Transverse colon (tissue), 4 donors: Measurements from ENCODE around the gene IFT81.

ENCODE experiments used
- CTCF ChIP-seq, 5 experiments: fragments of 200-600 bp in 3 of 5; fragments of 450-650 bp in 2 of 5; sonication (generic) in 3 of 5; IDR thresholded peaks; 1 replicate in 2 of 5; 2 replicates in 3 of 5; pipeline ENCODE4 v1.5.1; 2016 to 2017; ENCODE audit warnings: antibody characterized with exemption in 5 of 5, inconsistent platforms in 3 of 5, mild to moderate bottlenecking in 2 of 5, moderate library complexity in 1 of 5
- POLR2A ChIP-seq: fragments of 450-650 bp; IDR thresholded peaks from one replicate; pipeline ENCODE4 v1.6.1; 2016; ENCODE audit warnings: antibody characterized with exemption, mild to moderate bottlenecking, moderate library complexity
- POLR2AphosphoS5 ChIP-seq, 3 donors: sonication (generic); formaldehyde crosslinking; IDR thresholded peaks; one replicate each; pipeline ENCODE4 v1.6.1; 2016; ENCODE audit warnings: antibody characterized with exemption in 3 of 3

GRCh38 chr12:110171636-110172035, 47.5 kb downstream of the IFT81 start:
- no peak for TF ChIP-seq POLR2AphosphoS5 (IDR thresholded peaks at IDR 0.05)
- no peak for TF ChIP-seq CTCF (IDR thresholded peaks at IDR 0.05)
- no peak for TF ChIP-seq POLR2A
